ENCODE data around the gene CD160. TPM values are rescaled to one million over a fixed set of nuclear protein-coding genes. Genes with fewer than 3 reads are reported as not detected.

CD160 gene
- total RNA-seq, 1 experiment from 2014 or later: not detected

GRCh38 chr1:145690587-145691558 lies 28.4 kb upstream of the CD160 start:
- DNase-seq (ENCODE audit: low spot score): peak; percentile 13
- POLR2A ChIA-PET (ENCODE audit: low non-redundant PET): no interaction called here
- no TSS peak for BruUV-seq (replicated peaks)
- no peak overlapping the region for H3K4me3 ChIP-seq (ENCODE audit: low read depth, low read length, poor library complexity, severe bottlenecking)
- intact Hi-C loops (cut with micrococcal nuclease; ENCODE audit: unreplicated experiment): no loop called here
- H3K27me3 ChIP-seq (replicated peaks; ENCODE audit: insufficient read depth, low read depth, low read length, poor library complexity): no peaks in the 10 kb centered on the region
- H3K27ac ChIP-seq (ENCODE audit: low read depth, low read length, poor library complexity, severe bottlenecking): no peak overlapping the region
- no peaks in the 10 kb centered on the region for H3K9me3 ChIP-seq (ENCODE audit: low read depth, low read length, poor library complexity, severe bottlenecking)
- H3K36me3 ChIP-seq (ENCODE audit: insufficient read depth, low read length, poor library complexity, severe bottlenecking): no peaks in the 10 kb centered on the region
- CTCF ChIA-PET: no interaction called here
- TF ChIP-seq CTCF (conservative IDR thresholded peaks at IDR 0.05; ENCODE audit: low read depth, low read length) (no peak), EZH2 (IDR thresholded peaks at IDR 0.05; ENCODE audit: borderline replicate concordance, low read depth, low read length, poor library complexity, severe bottlenecking) (no peak)
- no peaks in the 10 kb centered on the region for H3K4me1 ChIP-seq (ENCODE audit: insufficient read depth, low read length, poor library complexity, severe bottlenecking)

GRCh38 chr1:145692785-145693443 lies 26.4 kb upstream of the CD160 start:
- Histone ChIP-seq H3K4me1 (ENCODE audit: insufficient read depth, low read length, poor library complexity, severe bottlenecking) (no peaks in the 10 kb centered on the region), H3K27ac (ENCODE audit: low read depth, low read length, poor library complexity, severe bottlenecking) (no peak overlapping the region), H3K36me3 (ENCODE audit: insufficient read depth, low read length, poor library complexity, severe bottlenecking) (no peaks in the 10 kb centered on the region), H3K9me3 (ENCODE audit: low read depth, low read length, poor library complexity, severe bottlenecking) (no peaks in the 10 kb centered on the region), H3K4me3 (ENCODE audit: low read depth, low read length, poor library complexity, severe bottlenecking) (no peak overlapping the region), H3K27me3 (replicated peaks; ENCODE audit: insufficient read depth, low read depth, low read length, poor library complexity) (no peaks in the 10 kb centered on the region)
- intact Hi-C loops (cut with micrococcal nuclease; ENCODE audit: unreplicated experiment): no loop called here
- ChIA-PET POLR2A (ENCODE audit: low non-redundant PET) (no interaction called here), CTCF (no interaction called here)
- TF ChIP-seq CTCF (conservative IDR thresholded peaks at IDR 0.05; ENCODE audit: low read depth, low read length): no peak
- TF ChIP-seq EZH2 (IDR thresholded peaks at IDR 0.05; ENCODE audit: borderline replicate concordance, low read depth, low read length, poor library complexity, severe bottlenecking): no peak
- BruUV-seq (replicated peaks): no TSS peak
- DNase-seq (ENCODE audit: low spot score): no peak

- no peak for DNase-seq (ENCODE audit: low spot score)
- Histone ChIP-seq H3K4me1 (ENCODE audit: insufficient read depth, low read length, poor library complexity, severe bottlenecking) (no peaks in the 10 kb centered on the region), H3K4me3 (ENCODE audit: low read depth, low read length, poor library complexity, severe bottlenecking) (no peak overlapping the region), H3K27ac (ENCODE audit: low read depth, low read length, poor library complexity, severe bottlenecking) (no peak overlapping the region), H3K9me3 (ENCODE audit: low read depth, low read length, poor library complexity, severe bottlenecking) (no peaks in the 10 kb centered on the region), H3K27me3 (replicated peaks; ENCODE audit: insufficient read depth, low read depth, low read length, poor library complexity) (no peaks in the 10 kb centered on the region), H3K36me3 (ENCODE audit: insufficient read depth, low read length, poor library complexity, severe bottlenecking) (no peaks in the 10 kb centered on the region)
- no TSS peak for BruUV-seq (replicated peaks)
- intact Hi-C loops (cut with micrococcal nuclease; ENCODE audit: unreplicated experiment): no loop called here
- no peak for TF ChIP-seq EZH2 (IDR thresholded peaks at IDR 0.05; ENCODE audit: borderline replicate concordance, low read depth, low read length, poor library complexity, severe bottlenecking)
- TF ChIP-seq CTCF (conservative IDR thresholded peaks at IDR 0.05; ENCODE audit: low read depth, low read length): no peak
- CTCF ChIA-PET: no interaction called here
- POLR2A ChIA-PET (ENCODE audit: low non-redundant PET): no interaction called here
Observed at GRCh38 chr1:145695821-145696629, 23.3 kb upstream of the CD160 start.

All from A673 (cell line).